CD4-positive, alpha-beta T cell treated with Interleukin-21 for 1 hour (primary cell): ENCODE measurements around the gene SCG2.

Experiments used
- DNase-seq: peaks from one replicate; pipeline ENCODE4 v3.0.0-alpha.2; 2020

The SCG2 gene, protein sequence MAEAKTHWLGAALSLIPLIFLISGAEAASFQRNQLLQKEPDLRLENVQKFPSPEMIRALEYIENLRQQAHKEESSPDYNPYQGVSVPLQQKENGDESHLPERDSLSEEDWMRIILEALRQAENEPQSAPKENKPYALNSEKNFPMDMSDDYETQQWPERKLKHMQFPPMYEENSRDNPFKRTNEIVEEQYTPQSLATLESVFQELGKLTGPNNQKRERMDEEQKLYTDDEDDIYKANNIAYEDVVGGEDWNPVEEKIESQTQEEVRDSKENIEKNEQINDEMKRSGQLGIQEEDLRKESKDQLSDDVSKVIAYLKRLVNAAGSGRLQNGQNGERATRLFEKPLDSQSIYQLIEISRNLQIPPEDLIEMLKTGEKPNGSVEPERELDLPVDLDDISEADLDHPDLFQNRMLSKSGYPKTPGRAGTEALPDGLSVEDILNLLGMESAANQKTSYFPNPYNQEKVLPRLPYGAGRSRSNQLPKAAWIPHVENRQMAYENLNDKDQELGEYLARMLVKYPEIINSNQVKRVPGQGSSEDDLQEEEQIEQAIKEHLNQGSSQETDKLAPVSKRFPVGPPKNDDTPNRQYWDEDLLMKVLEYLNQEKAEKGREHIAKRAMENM

DNA sequence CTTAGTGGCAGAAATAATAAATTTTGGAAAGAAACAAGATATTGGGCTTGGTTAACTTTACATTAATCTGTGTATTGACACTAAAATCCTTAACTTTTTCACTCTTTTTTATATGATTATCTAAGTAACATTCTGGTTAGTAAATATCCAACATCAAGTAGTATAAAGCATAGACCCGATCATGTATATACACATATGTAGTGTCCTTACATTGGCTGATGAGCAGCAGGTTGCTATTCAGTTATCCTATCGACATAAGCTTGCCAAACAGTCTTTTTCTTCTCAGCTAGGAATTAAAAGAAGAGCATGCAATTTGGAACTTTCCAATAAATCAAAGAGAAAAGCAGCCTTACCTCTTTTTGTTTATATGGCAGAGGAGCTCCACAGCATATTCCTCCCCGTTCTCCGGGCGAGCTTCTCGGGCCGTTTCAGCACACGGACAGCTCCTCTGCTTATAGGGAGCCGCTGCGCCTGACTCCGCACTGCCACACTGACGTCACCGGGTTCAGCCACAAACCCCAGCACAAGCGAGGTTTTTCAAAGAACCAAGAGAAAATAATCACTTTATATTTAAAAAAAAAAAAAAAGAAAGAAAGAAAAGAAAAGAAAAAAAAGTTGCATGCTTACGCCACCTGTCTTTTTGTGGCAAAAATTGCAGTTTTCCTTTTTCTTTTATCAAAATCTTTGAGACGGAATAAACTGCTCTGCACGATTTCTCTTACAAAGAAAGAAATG, at the start of gene SCG2:
Gene SCG2, minus strand, starts transcription at position 430 of the 735 bp plus-strand sequence. CDS start 3,079 bp downstream, outside the sequence.
- peak; percentile 10 for DNase-seq

DNA sequence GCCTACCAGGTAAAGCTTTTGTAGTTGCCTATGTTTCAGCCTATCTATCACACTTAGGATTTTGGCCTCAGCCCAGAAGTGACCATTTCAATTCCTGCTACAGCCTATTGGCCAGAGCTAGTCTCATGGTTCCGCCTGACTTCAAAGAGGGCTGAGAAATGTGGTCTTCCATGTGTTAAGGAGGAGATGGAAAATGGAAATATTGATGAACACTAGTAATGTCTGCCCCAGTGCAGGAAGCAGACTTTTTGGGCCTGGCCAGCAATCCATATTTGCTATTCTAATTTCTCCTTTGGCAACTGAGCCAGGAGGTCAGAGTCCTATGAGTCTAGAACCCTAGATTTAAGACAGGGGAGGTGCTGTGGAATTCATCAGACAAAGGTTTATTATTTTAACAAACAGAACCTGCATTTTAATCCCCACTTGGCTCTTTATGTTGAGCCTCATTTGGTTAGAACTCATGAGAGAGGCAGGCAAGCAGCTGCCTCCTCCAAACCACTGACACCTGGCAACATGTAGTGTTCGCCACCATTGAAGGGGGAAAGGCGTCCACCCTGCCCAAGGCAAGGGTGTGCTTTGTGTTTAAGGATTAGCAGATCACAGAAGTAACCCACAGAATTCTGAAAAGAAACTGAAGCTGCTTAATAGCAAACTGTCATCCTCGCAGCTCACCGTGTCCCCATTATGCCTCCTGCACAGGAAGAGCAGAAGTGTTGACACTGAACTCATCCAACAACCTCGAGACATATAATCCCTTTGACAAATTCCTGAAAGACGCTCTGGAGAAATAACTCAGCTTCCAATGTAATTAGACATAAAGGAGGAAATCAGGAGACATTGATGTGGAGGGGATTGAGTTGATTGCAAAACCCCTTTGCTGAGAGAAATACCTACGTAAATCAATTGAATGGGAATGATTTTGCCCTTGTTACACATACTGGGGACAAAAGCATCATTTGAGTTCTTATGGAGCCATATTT, 47.7 kb upstream of the SCG2 start:
- no peak for DNase-seq

DNA sequence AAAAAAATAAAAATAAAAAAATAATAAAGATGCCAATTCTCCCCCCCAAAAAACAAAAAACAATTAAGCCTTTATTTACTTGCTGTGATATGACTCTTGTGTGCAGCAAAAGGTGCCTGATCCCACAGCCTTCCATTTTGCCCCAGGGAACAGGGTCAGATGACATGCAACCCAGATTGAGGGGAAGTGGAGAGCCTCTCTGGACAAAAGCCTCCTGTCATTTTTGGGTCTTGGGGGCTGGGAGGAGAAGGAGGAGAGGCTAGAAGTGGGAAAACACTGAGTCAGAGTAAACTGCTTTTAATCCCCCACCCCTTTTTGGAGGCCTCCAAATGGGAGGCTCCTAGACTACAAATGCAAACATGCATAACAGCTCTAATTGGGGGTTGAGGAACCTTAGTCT, 46.6 kb upstream of the SCG2 start:
- DNase-seq: no peak

DNA sequence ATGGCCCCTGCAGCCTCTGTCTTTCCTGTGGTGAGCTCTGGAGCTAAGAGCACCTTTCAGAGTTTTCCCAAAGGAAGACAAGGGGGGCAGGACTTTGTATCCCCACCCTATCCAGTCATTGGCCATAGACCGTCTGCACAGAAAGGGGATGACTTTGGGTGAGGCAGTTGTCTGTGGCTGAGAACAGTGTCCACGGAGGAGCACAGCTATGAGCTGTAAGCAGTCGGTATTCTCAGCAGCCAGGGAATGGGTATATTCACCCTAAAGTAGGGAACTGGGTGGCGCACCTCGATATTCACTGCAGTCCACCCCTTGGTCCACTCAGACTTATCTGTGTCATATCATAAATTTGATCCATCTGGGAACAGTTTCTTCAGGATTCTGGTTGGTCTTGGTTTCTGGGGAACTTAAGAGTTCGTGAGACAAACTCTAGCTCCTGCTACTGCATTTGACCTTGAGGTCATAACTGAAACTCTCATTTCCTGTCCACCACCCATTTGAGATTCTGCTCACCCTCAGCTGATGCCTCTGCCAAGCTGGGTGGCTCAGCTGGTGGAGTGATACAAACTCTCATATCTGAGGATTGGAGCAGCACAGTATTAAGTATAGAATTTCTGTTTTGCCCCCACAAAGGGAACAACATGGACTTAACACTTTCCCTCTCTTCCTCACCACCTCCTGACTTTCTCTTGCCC, 45.2 kb upstream of the SCG2 start:
- DNase-seq: no peak

DNA sequence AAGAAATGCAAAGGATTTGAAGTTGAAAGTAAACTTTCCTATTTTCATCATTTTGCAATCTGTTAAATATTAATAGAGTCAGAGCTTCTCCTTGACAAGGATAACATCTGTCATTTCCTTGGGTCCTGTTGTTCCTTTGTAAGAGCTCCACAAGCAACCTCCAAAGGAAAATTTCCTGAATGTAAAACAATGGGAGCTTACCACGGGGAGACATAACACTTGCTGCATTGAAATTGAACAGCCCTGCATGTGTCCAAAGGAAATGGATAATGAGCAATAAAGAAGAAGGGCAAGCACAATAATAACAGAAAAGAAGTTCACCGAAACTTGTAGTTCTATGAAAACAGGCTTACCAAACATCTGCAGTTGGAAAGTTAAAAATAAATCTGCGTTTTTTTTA, 42.0 kb upstream of the SCG2 start:
- DNase-seq: no peak

DNA sequence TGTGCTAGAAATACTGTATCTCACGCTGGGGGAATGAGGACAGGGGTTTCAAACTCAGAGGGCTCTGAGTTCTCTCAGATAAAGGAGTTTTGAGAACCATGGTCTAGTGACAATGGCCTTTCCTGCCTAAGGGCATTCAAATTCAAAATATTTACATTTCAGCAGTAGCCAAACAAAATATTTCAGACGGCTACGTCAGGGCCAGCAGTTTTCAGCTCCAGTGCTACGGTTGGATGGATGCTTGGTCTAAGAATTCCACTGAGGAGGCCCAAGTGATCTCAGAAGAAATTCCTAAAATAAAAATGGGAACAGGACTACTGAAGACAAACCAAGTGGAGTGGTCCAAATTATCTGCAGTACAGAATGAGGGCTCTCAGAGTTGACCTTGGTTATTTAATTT, 41.1 kb upstream of the SCG2 start:
- no peak for DNase-seq

DNA sequence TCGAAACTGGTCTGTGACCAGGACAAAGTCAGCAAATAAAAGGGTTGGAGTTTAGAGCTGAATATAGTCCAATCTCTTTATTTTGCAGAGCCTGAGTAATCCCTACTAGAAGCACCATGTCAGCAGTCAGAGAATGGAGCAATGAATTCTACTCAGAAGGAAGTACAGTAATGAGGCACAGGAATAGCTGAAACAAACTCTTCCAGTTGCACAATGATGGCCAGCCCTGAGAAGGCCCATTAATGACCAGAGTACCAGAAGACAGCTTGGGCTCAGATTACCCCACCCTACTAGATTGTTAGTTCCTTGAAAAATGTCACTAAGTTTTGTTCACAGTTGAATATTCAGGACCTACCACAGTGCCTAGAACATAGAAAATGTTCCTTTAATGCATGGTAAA, 40.3 kb upstream of the SCG2 start:
- no peak for DNase-seq

DNA sequence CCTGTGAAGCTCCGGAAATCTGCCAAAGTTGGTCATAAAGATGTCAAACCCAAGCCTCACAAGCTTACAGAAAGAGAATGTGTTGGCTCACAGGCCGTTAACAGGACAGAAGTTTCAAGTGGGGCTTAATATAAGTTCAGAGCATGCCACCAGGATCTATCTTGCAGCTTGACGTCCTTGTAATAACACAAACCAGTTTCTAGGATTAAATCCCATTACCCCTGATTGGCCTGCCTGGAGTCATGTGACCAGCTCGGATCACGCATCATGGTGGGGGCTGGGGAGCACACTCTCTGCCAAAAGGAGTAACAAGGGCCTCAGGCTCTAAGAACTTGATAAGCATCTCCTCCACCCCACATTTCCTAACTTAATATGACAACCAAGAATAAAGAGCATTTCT, 38.9 kb upstream of the SCG2 start:
- DNase-seq: no peak

DNA sequence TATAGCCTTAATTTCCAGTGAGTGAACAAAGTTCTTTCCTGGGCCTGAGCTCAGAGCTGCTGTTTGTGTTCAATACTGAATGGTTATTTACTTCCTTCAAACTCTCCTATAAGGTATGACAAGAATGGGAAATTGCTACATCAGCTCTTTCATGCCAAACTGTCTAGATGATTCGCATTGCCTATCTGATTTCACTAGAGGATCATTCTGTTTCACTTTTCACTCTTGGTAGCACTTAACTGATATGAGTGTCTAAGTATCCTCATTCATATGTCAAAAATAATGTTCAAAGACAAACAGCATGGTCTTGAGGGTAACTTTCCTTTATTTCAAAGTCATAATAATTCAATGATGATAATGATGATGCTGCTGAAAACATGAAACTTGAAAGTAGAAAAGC, 32.9 kb upstream of the SCG2 start:
- no peak for DNase-seq

DNA sequence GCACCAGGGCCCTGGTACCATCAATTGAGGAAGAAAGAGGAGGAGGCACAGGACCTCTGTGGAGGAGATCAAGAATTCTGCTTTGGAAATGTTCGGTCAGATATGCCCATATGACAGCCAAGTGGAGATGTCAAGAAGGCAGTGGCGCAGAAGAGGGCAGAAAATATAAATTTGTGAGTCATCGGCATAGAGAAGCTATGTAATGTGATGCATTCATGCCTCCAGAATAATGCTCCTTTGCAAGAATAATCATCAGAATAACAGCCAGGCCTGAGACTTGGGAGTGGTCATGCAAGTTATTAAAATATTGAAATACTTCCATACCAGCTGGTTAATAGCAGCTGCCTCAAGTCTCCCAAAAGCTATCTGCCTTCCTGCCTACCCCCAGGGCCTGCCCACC, 32.1 kb upstream of the SCG2 start:
- no peak for DNase-seq

DNA sequence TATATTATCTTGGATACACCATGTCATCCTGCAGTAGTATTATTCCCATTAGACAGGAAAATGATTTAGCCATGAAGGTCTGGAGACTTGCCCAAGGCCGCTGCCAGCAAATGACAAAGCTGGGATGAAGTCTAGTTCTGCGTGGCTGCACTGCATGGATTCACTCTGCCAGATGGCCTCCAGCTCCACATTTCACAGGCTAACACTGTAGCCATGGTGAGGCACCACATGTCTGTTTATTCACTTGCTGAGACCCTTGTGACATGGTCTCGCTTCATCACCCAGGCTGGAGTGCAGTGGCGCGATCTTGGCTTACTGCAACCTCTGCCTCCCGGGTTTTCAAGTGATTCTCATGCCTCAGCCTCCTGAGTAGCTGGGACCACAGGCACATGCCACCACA, 31.5 kb upstream of the SCG2 start:
- no peak for DNase-seq

DNA sequence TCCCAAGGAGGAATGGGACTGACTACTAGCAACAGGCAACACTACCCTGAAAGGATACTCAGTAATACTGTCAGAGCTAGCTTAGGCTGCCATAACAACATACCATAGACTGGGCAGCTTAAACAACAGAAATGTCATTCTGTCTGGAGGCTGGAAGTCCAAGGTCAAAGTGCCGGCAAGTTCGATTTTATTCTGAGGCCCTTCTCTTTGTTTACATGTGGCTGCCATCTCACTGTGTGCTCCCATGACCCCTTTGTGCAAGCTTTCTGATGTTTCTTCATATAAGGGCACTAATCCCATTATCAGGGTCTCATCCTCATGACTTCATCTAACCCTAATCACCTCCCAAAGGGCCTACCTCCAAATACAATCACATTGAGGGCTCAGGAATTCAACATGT, 30.7 kb upstream of the SCG2 start:
- DNase-seq: no peak

DNA sequence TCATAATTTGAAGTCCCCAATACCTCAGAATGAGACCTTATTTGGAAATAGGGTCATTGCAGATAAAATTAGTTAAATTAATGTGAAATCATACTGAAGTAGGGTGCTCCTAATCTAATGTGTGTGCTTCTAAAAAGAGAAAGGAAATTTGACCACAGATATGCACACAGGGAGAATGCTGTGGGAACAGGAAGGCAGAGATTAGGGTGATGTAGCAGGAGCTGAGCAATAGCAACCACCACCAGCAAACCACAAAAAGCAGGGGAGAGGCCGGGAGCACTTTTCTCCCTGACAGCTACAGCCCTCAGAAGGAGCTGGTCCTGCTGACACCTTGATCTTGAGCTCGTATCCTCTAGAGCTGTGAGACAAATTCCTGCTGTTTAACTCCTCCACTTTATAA, 24.6 kb upstream of the SCG2 start:
- no peak for DNase-seq

DNA sequence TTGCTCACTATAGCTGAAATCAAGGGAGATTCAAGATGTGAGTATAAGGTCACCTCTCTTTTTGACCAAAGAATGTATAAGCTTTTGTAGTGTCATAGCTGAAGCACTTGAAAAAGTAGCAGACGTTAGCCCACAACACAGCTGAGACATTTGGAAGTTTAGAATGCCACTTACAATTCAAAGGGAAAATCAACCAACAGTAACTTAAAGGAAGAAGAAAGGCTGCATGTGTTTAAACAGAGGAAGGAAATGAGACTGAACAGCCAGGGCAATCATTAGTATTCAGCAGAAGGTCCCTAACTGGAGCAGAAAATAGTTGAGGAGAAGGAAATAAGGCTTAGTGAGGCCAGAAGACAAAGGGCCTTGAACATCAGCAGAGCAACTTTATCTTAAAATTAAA, 23.5 kb upstream of the SCG2 start:
- DNase-seq: no peak

DNA sequence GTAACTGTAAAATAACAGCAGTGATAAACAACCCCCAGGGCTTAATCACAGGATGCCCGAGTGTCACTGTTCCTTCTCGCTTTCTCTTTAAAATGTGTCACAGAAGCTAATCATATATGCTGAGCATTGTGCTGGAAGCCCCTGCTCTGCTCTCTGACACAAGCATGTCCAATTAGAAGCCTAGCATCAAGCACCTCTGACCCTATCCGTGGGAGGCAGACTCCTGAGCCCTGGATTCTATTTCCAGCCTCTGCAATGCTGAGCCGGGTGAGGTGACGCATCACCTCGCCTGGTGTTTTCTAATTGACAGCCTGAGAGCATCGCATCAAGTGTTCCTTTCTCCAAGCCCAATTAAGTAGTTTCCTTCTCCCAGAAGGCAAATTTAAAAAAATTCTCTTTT, 19.7 kb upstream of the SCG2 start:
- no peak for DNase-seq

DNA sequence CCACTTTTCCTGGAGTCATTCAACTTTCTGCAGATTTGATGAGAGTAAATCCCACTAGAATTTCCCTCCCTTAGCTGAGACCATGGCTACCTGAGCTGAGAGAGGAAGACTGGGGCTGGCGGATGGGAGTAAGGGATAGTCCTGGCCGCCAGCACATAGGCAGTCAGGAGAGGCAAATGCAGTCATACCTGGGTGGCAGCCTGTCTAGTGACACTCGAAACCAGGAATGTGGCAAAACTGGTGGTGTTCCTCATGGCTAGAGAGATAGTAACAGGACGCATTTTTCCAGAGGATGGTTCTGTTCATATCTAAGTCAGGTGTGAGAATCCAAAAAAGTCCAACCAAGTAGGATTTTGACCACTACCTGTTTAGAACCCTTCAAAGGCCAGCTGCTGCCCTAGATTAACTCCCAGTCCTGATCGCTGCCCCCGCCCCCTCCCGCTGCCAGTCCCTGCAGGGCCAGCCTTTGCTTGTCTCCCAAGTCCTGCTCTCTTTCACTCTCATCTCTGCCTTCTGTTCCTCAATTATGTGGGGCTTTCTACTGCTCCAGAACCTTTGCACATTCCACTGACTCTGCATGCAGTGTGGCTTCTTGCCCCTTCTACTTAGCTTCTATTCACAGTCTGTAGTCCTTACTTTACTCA, 17.4 kb upstream of the SCG2 start:
- no peak for DNase-seq

DNA sequence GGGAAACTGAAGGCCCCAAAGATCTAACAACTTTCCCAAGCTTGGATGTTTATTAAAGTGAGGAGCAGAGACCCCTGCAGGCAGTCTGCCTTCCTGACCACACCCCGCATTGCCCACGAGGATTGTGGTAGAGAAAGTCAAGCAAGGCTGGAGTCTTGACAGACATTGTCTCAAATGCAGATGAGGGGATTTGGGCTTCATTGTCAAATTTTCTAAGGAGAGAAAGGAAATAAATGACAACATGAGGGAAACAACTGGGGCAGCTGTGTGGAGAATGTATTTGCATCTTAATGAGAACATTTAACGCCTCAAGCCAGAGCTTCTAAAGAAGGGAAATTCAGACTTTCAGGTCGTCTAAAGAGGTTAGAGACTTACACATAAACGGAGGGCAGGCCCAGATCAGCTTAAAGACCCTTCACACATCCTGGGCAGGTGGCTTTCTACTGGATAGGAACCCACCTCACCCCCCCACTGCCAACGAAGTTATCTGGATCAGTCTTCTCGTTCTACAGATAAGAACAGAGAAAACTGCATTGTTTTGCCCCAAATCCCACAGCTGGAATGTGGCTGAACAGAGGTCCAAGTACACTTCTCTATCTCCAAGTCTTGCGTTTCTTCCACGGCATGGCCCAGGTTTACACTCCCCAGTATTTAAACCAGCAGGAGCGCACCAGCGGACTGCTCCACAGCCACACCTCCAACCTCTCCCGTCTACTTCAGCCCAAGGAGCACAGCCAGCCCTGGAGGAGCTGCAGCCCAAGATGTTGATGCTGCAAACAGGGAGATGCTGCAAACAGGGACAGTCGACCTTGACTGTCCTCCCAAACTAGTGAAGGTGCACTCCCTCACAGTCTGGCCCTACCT, 16.2 kb upstream of the SCG2 start:
- DNase-seq: no peak

DNA sequence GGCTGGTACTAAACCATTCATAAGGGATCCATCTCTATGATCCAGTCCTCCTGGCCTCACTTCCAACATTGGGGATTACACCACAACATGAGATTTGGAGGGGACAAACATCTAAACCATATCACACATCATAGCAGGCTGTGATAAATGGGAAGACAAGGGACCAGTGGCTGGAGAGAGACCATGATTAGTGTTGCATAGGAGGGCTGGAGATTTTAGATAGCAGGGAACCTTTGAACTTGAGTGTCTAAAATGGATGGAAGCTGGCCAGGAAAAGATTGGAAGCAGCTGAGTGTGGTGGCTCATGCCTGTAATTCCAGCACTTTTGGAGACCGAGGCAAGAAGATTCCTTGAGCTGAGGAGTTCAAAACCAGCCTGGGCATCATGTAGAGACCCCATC, 12.4 kb upstream of the SCG2 start:
- no peak for DNase-seq

DNA sequence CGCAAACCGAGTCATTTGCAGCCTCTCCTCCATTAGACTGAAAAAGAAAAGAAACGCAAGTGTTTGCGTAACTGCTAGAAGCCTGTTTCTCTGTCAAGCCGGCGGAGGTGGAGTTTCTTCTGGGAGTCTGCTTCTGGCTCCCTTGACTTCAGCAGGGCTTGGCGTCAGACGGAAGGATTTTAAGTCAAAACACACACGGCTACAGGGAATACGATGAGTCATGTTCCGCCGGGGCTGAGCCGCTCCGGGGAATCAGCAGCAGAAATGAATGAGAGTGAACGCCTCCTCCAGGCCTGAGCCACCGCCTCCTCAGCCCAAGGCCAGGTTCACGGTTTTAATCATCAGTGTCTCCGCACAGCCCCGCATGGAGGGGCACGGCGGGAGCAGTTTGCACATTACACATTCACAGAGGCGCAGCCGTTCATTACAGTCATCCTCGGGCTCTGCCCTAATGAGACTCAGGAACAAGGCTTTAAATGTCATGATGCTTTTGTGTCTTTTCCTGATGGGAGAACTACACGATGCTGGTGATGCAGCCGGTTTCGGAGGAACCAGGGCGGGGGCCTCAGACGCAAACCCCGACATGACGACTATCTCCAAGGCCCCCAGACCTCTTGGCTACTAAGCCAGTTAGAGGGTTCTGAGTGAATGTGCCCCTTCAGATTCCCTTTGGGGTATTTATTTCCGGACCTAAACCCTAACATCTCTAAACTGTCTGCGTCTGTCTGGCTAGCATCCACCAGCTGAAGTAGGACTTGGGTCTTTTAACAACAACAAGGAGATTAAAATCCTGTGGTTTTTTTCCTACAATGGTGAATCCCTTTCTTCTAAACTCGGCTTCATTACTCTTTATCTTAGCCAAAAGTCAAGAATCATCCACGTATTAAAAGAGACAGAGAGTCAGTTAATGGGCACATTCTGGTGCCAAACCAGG, 11.1 kb upstream of the SCG2 start:
- DNase-seq: no peak

DNA sequence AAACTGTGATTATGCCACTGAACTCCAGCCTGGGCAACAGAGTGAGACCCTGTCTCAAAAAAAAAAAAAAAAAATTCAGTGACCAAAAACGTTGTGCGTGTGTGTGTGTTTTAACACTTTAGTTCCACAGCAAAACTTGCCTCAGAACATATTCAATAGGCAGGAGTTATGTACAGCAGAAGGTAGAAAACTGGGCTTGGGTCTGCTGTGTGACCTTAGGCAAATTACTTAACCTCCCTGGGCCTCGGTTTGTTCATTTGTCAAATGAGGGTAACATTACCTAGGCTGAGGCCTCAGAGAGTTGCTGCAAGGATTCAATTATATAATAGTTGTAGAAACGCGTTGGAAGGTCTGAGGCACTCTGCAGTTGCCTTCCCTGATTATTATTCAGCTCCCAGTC, 10.3 kb upstream of the SCG2 start:
- no peak for DNase-seq
